ENCODE results near the gene INO80B.
A peak's percentile ranks its signal among the peaks of the same experiment; 100 is the strongest.
"Not testable (repeated sequence)": the region's sequence is repeated elsewhere in the genome, so short reads cannot be mapped to it uniquely, and the experiment has no call there.

Gene INO80B

DNA sequence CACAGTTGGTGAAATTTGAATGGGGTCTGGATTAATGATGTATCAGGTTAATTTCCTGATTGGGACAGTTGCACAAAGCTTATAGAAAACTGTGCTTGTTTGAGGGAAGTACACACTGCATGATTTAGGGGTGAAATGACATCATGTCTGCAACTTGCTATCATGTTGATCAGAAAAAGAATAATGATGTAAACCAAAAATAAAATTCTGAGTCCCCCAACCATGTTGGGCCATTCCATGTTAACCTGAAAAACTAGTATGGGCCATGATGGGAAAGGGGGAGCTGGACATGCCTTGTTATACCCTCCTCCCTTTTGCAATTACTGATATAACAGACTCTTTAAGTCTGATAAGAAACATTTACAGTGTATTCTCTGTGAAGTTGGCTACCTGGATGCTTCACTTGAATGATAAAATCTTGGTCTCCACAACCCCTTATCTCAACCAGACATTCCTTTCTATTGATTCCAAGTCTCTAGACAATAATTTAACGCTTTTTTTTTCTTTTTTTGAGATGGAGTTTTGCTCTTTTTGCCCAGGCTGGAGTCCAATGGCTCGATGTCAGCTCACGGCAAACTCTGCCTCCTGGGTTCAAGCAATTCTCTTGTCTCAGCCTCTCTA is 4.2 kb upstream of the INO80B start:
- no peak for DNase-seq

DNA sequence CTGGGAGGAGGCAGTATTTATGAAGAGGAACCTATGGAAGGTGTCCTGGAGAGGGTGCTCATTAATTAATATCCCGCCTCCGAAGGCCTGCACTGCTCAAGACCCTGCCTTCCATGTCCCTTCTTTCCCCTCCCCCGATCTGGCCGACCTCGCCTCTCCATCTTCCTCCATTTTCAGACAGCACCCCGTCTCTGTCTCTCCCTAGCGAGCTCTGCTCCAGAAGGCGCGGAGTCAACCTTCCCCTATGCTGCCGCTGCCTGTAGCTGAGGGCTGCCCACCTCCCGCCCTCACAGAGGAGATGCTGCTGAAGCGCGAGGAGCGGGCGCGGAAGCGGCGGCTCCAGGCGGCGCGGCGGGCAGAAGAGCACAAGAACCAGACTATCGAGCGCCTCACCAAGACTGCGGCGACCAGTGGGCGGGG is 2.3 kb downstream of the INO80B start:
- no peak for DNase-seq

DNA sequence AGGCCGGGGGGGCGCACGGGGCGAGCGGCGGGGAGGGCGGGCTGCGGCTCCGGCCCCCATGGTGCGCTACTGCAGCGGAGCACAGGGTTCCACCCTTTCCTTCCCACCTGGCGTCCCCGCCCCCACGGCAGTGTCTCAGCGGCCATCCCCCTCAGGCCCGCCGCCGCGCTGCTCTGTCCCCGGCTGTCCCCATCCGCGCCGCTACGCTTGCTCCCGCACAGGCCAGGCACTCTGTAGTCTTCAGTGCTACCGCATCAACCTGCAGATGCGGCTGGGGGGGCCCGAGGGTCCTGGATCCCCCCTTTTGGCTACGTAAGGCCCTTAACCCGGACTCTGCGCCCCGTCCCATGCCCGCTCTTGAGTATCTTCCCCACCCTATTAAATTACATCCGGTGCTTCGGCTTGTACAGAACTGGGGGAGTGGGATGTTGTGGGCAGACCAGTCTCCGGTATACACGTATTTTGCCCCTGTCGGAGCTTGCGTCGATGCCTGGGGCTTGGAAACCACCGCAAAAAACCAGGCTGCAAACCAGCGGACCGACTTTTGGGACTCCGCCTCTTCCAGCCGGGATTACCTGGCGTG is 2.8 kb downstream of the INO80B start:
- no peak for DNase-seq

DNA sequence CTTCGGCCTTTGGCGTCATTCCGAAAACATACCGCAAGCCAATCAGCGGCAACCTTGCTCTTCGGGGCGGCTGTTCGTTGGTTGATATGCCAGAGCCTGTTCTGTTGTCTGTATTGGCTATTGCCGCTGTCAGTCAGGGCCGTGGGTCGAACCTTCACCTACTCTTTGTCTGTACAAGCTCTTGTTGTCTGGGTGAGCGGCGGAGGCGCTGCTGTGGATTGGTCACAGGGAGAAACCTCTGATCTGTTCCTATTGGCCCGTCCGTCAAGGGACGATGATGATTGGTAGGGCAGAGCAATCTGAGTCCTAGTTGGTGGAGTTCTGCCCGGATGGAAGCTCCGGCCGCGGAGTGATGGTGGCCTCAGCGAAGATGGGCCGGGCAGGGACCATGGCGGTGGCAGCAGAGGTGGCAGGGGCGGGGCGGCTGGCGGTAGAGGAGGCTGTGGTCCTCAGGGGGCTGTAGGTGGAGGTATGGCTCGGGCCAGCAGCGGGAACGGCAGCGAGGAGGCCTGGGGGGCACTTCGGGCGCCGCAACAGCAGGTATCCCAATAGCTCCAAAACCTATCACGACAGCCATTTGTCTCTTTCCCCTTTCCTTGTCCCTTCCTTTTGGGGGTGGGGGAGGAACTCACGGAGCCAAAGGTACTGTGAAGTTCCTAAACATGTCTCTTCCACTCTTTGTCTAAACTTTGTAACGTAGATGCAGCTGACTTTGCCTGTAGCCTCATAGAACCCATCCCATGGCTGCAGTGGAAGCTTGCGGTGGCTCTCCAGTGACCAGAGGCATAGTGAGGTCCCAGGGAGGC is 3.4 kb downstream of the INO80B start, which contains the start of gene WBP1:
Gene WBP1, plus strand, starts transcription at position 307 of the 806 bp plus-strand sequence. Its CDS starts 165 bp downstream, at position 472.
- peak; percentile 98 for DNase-seq

DNA sequence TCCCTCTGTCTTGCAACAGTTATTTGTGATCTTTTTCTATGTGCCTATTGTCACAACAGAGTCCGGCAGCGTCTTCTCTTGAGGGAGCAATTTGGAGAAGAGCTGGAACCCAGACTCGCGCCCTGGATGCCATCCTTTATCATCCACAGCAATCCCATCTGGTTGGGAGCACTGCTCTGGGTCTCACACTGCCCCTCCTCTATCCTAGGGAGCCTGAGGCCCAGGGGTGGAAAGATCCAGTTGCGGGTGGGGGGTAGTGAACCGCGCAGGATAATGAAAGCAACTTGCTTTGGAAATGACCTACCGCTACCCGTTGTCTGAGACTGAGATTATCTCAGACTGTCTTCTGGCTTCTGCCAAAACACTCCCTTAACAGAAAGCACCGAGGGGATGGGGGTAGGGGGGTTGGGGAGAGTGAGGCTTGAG is 4.1 kb downstream of the INO80B start:
- DNase-seq: no peak

DNA sequence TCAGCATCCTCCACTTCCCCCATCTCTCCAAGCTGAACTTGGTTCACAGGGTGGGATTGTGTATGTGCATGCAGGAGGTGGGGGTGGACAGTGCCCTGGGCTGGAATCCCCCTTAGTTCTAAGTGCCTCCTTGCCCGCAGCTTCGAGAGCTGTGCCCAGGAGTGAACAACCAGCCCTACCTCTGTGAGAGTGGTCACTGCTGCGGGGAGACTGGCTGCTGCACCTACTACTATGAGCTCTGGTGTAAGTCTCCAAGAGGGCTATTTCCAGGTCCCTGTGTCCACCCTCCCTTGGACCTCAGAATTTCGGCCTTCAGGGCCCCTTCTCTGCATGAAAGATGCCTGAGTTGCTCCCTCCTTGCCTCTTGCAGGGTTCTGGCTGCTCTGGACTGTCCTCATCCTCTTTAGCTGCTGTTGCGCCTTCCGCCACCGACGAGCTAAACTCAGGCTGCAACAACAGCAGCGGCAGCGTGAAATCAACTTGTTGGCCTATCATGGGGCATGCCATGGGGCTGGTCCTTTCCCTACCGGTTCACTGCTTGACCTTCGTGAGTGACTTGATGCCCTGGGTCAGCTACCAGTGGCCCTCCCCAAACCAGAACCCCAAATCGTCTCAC is 4.7 kb downstream of the INO80B start:
- DNase-seq: not testable (repeated sequence)

DNA sequence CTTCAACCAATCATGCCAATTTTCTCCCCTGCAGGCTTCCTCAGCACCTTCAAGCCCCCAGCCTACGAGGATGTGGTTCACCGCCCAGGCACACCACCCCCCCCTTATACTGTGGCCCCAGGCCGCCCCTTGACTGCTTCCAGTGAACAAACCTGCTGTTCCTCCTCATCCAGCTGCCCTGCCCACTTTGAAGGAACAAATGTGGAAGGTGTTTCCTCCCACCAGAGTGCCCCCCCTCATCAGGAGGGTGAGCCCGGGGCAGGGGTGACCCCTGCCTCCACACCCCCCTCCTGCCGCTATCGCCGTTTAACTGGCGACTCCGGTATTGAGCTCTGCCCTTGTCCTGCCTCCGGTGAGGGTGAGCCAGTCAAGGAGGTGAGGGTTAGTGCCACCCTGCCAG is 5.3 kb downstream of the INO80B start:
- not testable (repeated sequence) for DNase-seq

DNA sequence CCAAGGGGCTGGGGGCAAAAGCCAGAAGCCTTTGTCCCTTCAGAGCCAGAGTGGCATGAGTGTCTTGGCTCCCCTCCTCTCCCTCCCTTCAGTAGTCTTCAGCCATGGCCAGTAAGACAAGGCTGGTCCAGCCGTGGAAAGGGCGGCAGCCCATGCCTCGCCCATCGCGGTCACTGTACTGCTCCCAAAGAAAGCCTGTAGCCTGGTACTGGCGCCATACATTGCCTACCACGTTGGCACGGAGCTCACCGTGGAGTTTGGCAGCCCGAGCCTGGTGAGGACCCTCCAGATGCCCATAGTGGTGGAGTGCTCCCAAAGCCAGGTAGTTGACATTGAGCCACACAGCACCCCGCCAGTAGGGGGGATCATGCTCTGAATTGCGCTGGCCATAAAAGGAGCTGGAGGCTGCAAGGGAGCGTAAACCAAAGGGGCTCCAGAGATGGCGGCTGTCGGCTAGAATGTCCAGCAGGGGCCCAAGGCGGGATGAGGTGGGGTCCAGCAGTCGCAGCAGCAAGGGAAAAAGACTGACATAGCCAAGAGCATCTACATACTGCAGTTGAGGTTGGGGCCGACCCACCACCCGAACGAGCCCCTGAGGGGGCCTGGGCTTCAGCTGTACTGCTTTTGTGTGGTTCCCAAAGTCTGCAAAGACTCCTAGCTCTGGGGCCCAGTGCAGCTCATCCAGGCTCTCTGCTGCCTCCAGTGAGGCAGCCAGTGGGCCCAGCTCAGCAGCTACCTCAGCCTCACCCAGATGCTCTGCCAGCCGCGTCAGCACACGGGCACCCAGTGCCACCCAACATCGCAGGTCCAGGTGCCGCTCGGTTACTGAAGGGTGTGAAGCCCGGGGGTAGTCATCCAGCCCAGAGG is 6.5 kb downstream of the INO80B start:
- DNase-seq: no peak

DNA sequence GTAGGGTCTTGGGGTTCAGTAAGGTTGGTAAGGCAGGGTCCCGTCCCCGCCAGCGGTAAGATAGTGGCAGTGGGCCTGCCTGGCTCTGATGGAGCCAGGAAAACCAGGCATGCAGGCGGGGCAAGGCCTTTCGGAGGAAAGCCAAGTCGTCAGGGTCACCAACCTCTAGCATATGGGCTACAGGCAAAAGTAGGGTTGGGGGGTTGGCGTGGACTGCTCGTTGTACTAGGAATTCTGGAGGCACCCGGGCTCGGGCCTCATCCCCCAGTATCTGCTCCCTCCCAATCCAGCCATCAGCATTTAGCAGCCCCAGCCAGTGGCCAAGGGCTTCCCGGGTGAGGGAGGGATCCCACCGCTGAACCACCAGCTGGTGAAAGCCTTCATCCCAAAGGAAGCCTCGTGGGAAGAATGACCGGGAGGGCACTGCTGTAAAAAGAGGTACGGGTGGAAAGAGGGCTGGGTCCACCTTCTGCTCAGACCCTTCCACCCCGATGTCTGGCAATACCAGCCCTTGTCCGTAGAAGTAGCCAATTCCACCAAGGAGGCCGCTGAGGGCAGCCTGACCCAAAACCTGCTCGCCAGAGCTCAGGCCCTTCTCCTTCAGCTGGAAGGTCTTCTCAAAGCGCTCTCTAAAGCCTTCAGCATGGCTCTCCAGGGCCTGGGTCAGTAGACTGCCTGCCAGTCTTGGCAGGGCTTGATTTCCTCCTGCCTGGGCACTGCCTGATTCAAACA is 7.3 kb downstream of the INO80B start:
- no peak for DNase-seq

DNA sequence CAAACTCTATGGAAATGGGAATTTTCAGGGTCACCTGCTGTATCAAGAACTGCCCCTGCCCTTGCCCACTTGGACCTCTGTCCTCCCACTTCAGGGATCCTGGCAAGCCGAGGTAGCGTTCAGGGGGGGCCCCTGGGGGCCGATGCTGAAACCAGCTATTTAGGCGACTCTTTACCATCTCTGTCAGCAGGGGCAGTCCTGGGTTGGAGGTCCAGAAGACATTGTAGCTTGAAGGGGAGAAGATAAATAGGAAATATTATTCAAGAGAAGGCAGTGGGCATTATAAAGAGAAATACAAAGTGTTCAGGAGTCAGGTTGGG is 7.9 kb downstream of the INO80B start:
- DNase-seq: no peak

DNA sequence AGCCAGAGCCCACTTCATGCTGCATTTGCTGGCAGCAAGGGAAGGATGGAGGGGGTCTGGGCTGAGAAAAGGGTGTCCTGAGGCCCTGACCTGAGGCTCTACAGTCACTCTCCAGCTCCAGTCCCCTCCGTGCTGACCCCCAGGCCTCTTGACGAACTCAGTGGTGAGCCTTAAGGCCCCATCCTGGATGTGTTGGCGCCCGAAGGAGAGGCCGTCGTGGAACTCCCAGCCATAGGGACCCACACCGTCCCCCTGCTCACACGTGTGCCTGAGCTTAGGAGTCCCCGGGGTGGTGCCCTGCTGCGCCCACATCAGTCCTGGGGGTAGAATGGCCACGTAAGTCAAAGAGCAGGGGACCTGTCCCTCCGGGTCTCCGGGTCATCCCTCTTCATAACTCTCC is 9.5 kb downstream of the INO80B start:
- DNase-seq: no peak

DNA sequence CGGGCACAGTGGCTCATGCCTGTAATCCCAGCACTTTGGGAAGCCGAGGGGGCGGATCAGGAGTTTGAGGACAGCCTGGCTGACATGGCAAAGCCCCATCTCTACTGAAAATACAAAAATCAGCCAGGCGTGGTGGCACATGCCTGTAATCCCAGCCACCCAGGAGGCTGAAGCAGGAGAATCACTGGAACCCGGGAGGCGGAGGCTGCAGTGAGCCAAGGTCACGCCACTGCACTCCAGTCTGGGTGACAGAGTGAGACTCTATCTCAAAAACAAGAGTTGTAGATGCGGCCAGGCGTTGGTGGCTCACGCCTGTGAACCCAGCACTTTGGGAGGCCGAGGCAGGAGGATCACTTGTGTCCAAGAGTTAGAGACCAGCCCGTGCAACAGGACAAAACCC is 15.9 kb downstream of the INO80B start:
- not testable (repeated sequence) for DNase-seq

DNA sequence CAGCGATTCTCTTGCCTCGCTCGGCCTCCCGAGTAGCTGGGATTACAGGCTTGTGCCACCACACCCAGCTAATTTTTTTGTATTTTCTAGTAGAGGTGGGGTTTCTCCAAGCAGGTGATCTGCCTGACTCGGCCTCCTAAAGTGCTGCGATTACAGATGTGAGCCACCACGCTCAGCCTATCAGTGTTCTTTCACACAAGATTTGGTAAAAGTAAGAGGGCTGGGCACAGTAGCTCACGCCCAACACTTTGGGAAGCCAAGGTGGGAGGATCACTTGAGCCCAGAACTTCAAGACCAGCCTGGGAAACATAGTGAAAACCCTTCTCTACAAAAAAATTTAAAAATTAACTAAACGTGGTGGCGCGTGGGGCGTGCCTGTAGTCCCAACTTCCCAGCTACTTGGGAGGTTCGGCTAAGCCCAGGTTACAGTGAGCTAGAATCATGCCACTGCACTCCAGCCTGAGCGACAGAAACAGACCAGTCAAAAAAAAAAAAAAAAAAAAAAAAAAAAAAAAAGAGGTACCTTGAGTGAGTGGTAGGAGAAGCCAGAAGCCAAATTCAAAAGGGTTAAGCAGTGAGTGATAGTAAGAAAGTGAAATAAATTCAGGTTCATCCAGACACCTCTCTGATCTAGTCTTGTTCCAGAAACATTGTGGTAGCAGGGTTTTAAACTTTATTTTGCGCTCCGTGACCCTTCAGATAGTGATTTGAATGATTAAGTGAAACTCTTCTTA is 16.6 kb downstream of the INO80B start:
- no peak for DNase-seq

DNA sequence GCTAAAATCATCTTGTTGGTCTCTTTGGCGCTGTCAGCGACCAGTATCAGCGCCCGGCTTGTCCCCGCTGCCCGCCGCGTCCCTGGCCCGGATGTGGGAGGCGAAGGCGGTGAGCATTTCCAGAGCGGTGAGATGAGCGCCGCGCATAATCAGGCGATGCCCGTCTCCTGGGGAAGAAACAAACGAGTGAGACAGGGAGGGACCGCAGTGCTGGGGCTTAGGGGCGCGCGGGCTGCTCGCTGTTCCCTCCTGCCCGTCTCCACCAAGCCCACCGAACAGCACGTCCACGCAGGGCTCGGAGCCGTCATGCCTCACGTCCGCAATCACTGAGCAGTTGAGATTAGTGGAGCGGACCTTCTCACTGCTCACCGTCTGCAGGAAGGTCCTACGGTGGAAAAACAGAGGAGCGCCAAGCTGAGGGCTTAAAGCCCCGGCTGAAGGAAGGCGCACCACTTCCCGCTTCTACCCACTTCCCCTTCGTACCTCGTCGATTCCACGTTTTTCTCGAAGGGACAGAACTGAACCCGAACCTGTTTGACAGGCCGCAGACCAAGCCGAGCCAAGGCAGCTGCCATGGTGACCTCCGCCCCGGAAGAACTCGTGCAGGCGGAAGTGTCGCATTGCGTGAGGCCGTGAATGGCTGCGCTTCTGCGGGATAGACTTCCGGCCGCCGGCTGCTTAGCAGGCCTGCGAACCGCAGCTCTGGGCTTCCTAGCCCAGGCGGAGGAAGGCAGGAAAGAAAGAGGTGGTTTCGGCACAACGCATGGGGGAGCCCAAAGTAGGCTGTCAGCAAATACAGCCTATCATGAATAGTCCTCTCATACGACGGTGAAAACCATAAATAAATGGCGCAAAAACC is 17.4 kb downstream of the INO80B start, which contains the start of gene MRPL53:
Gene MRPL53, minus strand, starts transcription at position 595 of the 859 bp plus-strand sequence. Its CDS starts 20 bp downstream, at position 575.
- DNase-seq: no peak

DNA sequence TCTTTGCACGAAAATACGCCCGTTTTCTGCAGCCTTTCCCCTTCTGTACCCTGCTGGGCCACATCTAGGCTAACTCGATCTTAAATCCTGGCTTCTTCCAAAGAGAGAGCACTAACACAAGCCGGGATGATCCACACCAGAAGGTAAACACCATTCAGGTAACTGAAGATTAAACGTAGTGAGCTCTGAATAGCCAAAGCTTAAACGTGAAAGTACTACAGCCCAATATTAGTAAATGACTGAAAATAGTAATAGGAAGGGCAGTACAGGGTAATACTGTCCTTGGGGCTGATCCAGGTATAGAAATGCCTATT is 18.0 kb downstream of the INO80B start:
- DNase-seq: no peak

DNA sequence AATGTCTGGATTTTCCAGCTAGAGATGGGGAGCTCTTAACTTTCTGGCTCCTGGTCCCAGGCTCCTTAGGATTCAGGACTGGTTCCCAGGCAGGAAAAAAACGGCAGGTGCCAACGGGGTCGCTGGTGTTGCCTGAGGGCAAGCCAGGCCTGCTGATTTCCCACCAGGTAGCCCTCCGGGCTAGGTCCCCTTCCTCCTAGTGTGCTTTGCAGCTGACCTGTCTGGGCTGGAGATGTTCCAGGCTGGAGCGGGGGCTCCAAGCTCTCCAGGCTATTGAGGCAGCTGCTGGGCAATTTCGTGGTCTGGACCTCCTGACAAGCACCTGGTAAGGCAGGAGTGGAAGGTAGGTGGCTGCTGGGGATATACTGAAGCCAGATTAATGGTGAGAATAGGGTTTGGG is 19.6 kb downstream of the INO80B start:
- no peak for DNase-seq

DNA sequence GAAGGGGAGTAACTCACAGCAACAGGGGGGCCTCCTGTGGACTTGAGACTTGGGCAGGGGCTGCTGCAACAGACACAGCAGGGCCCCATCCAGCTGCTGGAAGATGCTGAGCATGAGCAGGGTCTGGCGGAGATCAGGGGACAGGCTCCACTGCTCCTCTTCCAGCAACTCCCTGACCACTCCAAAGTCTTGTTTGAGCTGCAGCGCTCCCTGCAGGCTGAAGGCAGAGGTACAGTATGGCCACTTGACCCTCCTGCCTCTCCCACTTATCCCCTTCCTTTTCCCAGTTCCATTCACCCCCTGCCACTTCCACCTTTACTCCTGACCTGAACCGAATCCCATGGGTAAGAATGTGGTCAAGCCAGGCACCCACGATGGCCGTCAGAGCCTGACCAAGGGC is 20.0 kb downstream of the INO80B start:
- DNase-seq: no peak

DNA sequence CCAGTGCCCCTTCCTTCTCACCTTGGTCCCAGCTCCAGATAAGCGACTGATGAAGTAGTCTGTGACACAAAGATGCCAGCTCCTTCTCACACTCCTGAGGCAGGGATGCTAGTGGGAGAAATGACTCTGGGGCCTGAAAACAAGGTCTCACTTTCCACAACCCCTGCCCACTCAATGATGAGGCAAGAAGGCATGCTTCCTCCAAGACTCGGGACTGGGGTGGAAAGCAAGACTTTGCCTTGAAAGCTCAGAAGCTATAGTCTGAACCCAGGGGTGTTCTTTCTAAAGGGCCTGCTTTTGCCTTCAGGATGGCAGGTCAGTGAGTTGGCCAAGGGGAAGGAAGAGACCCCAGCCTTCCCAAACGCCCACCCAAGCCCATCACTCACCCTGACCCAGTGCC is 26.5 kb downstream of the INO80B start:
- DNase-seq: no peak

DNA sequence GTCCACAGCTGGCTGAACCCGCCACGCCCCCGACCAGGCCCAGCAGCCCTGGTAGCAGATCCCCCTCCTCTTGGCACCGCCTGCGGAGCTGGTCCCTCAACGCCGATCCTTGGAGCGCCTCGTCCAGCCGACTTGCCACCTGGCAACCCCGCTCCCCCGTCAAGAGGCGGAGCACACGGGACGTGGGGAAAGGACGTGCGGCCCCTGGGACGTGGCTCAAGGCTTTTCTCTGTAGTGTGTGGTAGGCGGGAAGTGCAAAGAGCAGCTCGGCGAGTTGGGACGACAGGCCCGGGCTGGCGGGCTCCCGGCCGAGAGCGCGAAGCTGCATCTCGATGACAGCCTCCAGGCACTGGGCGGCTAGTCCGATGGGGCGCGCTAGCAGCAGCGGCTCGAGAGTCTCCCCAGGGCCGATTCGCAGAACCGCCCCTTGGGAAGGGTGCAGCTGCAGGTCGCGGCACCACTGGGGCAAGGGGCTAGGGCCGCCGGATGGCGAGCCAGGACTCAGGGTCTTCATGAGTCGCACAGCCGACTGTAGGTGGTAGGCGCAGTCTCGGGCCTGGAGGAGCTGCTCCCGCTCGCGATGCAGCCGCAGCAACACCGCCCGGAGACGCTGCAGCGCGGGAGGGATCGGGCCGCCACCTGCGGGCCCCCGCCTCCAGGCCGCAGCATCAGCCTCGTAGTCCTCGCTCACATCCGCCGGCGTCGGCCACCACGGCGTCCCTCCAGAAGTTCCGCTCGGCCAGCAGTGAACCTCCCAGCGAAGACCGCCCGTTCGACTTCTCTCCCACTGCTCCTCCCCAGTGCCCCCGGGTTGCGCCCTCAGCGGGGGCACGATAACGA is 27.3 kb downstream of the INO80B start:
- no peak for DNase-seq
